GM18505 (cell line): ENCODE measurements around the gene IL6.

Source experiments
- ATAC-seq: cut with Tn5 transposase; IDR thresholded peaks from one replicate; pipeline ENCODE4 v1.9.1; 2021; ENCODE audit not compliant: unreplicated experiment
- POLR2A ChIP-seq: IDR thresholded peaks from 4 replicates; pipeline ENCODE4 v1.6.1; 2011; ENCODE audit warnings: borderline replicate concordance; ENCODE audit not compliant: insufficient read depth, insufficient read length; ENCODE audit errors: extremely low read depth

Gene IL6

DNA sequence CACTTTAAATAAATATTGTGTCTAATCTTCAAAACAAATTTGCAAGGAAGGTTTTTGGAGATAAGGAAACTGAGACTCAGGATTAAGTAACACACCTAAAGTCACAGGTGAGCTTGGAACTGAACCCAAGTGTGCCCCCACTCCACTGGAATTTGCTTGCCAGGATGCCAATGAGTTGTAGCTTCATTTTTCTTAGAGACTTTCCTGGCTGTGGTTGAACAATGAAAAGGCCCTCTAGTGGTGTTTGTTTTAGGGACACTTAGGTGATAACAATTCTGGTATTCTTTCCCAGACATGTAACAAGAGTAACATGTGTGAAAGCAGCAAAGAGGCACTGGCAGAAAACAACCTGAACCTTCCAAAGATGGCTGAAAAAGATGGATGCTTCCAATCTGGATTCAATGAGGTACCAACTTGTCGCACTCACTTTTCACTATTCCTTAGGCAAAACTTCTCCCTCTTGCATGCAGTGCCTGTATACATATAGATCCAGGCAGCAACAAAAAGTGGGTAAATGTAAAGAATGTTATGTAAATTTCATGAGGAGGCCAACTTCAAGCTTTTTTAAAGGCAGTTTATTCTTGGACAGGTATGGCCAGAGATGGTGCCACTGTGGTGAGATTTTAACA, 1.5 kb downstream of the IL6 start:
- ATAC-seq: no peak

DNA sequence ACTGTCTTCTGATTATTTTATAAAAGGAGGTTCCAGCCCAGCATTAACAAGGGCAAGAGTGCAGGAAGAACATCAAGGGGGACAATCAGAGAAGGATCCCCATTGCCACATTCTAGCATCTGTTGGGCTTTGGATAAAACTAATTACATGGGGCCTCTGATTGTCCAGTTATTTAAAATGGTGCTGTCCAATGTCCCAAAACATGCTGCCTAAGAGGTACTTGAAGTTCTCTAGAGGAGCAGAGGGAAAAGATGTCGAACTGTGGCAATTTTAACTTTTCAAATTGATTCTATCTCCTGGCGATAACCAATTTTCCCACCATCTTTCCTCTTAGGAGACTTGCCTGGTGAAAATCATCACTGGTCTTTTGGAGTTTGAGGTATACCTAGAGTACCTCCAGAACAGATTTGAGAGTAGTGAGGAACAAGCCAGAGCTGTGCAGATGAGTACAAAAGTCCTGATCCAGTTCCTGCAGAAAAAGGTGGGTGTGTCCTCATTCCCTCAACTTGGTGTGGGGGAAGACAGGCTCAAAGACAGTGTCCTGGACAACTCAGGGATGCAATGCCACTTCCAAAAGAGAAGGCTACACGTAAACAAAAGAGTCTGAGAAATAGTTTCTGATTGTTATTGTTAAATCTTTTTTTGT, 2.3 kb downstream of the IL6 start:
- TF ChIP-seq POLR2A: no peak
- no peak for ATAC-seq

More for the DNA sequence above, 1.5 kb downstream of the IL6 start:
- TF ChIP-seq POLR2A: no peak

DNA sequence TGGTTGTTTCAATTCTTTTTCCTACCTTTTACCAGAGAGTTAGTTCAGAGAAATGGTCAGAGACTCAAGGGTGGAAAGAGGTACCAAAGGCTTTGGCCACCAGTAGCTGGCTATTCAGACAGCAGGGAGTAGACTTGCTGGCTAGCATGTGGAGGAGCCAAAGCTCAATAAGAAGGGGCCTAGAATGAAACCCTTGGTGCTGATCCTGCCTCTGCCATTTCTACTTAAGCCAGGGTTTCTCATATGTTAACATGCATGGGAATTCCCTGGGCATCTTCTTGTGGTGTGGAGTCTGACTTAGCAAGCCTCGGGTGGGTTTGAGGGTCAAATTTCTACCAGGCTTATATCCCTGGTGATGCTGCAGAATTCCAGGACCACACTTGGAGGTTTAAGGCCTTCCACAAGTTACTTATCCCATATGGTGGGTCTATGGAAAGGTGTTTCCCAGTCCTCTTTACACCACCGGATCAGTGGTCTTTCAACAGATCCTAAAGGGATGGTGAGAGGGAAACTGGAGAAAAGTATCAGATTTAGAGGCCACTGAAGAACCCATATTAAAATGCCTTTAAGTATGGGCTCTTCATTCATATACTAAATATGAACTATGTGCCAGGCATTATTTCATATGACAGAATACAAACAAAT, 3.2 kb downstream of the IL6 start:
- no peak for ATAC-seq
- TF ChIP-seq POLR2A: no peak

DNA sequence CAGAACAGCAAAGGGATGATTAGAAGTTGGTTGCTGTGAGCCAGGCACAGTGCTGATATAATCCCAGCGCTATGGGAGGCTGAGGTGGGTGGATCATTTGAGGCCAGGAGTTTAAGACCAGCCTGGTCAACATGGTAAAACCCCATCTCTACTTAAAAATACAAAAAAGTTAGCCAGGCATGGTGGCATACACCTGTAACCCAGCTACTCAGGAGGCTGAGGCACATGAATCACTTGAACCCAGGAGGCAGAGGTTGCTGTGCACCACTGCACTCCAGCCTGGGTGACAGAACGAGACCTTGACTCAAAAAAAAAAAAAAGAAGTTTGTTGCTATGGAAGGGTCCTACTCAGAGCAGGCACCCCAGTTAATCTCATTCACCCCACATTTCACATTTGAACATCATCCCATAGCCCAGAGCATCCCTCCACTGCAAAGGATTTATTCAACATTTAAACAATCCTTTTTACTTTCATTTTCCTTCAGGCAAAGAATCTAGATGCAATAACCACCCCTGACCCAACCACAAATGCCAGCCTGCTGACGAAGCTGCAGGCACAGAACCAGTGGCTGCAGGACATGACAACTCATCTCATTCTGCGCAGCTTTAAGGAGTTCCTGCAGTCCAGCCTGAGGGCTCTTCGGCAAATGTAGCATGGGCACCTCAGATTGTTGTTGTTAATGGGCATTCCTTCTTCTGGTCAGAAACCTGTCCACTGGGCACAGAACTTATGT, 4.1 kb downstream of the IL6 start:
- no peak for ATAC-seq
- no peak for TF ChIP-seq POLR2A

DNA sequence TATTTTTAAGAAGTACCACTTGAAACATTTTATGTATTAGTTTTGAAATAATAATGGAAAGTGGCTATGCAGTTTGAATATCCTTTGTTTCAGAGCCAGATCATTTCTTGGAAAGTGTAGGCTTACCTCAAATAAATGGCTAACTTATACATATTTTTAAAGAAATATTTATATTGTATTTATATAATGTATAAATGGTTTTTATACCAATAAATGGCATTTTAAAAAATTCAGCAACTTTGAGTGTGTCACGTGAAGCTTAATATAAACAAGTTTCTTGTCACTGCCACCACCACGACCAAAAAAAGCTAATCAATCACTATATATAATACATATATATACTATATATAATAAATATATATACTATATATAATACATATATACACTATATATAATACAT, 4.8 kb downstream of the IL6 start:
- no peak for ATAC-seq
- no peak for TF ChIP-seq POLR2A

DNA sequence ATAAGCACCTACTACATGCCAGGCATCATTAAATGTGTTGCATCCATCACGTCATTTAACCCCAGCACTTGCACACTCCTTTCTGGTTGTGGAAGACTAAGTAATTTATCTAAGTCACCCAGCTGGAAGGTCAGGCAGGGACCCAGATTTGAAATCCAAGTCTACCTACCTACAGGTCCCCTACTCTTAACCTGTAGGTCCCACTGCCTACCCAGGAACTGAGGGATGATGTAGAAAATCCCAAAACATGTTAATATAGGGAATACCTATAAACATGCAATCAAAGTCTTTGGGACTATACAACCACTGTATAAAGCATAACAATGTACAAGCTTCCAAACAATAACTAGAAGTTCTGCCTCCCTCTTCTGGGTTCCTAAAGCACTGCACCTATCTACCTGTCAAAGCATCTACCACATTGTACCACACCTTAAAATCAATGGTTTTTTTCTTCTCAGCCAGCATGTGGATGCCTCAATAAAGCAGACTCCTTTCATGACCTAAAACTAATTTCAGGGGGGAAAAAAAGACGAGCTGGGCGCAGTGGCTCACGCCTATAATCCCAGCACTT, 5.6 kb downstream of the IL6 start:
- ATAC-seq: no peak
- TF ChIP-seq POLR2A: no peak

DNA sequence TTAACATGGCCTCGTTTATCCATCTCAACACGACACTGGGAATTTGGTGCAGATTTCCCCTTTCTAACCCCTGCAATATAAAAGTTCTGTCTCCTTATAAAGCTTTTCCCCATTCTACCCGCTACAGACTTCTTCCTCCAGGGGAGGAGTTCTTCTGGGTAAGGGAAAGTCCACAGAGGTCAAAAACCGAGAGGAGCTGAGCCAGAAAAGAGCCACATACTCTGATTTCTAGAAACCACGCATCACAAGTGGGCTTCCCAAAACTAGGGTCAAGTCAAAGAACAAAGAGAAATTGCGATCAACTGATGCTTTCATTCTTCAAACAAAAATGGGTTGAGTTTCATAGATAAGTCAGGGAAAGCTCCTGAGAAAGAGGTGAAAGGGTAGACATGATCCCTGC, 6.8 kb downstream of the IL6 start:
- no peak for ATAC-seq
- TF ChIP-seq POLR2A: no peak

DNA sequence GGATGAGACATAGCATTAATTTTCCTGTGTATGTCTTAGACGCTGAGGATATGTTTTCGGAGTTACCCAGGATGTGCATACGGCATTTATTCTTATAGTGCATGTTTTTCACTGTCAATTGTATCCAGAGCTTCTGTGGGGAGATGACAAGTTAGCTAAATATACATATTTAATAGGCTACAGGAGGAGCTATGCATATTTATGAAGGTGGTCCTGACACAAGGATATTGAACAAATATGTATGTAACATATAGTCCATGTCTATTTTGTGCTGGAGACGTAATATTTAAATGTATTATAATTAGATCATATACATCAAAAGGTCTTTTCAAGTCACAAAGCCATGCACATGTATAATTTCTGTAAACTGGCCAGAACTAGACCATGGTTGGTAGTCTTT, 16.0 kb downstream of the IL6 start:
- TF ChIP-seq POLR2A: no peak
- no peak for ATAC-seq

DNA sequence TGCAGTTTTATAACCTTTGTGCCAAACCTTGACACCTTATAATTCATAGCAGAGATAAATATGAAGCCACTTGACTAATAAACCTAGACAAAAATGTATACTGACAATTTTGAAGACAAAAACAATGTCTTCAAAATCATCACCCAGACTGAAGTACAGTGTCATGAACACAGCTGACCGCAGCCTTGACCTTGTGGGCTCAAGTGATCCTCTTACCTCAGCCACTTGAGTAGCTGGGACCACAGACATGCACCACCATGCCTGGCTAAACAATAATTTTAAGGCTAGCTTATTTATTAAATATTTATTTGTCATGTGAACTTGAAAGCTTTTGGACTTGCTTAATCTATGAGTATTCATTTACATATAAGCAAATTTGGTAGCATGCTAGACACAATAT, 24.3 kb downstream of the IL6 start:
- no peak for ATAC-seq
- TF ChIP-seq POLR2A: no peak

DNA sequence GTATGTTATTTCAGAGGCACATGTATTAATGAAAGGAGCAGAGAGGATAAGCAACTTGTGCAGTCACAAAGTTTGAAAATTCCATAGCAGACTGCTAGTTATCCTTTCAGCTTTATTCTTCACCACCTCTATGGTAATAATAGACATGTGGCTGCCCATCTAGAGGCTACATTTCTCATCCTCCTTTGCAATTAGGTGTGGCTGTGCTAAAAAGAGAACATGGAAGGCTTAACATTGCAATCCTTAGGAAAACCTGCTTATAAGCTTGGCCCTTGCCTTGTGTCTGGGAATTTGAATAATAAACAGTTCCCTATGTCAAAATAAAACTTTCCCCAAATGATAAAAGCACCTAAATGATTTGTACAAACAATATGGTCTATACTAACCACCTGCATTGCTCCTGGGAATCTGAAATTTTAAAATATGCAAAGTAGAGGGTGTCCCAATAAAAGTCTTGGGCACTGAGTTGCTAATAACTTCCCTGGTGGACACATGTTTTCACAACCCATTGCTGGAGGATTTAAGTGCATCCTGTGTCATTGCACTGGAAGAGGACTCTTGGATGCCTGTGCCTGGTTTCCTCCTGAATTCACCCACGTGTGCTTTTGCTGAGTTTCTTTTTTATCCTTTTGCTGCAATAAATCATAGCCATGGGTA, 30.5 kb downstream of the IL6 start:
- ATAC-seq: no peak
- no peak for TF ChIP-seq POLR2A

DNA sequence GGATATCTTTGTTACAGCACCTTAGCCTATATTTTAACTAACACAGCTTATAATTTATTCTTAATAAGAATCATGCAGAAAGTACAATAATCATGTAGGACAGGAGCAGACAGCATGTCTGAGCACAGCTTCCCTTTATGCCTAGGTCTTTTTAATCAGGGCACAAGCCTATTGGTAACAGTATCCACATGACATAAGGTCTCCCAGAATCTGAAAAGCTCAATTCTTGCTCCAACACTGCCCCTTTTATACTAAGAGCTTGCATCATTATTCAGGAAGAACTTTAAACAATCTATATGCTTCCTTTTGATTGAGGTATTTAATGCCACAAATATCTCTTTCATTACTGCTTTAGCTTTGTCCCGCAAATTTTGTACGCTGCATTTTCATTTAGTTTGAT, 31.6 kb downstream of the IL6 start:
- no peak for TF ChIP-seq POLR2A
- no peak for ATAC-seq

DNA sequence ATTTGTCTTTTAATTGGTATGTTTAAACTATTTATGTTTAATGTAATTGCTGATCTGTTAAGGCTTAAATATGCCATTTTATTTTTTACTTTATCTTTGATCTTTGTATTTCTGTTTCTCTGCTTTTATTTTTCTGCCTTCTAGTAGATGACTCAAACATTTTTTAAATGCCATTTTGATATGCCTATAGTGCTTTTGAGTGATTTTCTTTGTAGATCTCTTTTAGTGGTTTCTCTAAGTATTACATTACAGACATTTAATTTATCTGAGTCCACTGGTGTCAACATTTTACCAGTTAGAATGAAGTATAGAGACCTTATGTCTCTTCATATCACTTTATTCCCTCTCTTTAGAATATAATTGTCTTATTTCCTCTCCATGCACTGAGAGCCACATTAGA, 32.7 kb downstream of the IL6 start:
- no peak for ATAC-seq
- TF ChIP-seq POLR2A: no peak

DNA sequence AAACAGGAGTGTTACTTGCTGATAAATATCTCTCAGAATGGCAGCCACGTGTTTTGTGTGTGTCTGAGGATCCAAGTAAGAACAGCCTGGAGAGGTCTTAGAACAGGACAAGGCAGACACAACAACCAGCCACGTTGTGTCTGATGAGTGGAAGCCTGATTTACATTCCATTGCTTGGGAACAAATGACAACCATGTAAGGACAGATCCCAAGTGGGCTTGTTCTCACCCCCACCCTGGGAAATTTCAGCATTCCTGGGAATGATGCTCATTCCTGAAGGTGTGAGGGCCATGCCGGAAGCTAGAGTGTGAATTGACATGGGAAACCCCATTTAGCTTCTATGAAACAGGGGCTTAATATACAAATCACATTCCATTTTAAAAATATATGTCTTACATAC, 35.9 kb downstream of the IL6 start:
- no peak for TF ChIP-seq POLR2A
- no peak for ATAC-seq
